Stimulated activated CD8-positive, alpha-beta memory T cell treated with anti-CD3 and anti-CD28 coated beads, Interleukin-4, amount 100 ng/mL, for 48 hours (primary cell): ENCODE results near the gene HCAR3.

ENCODE experiments used
- DNase-seq: peaks from one replicate; pipeline ENCODE4 v3.0.0-alpha.2; 2020

Gene HCAR3

DNA sequence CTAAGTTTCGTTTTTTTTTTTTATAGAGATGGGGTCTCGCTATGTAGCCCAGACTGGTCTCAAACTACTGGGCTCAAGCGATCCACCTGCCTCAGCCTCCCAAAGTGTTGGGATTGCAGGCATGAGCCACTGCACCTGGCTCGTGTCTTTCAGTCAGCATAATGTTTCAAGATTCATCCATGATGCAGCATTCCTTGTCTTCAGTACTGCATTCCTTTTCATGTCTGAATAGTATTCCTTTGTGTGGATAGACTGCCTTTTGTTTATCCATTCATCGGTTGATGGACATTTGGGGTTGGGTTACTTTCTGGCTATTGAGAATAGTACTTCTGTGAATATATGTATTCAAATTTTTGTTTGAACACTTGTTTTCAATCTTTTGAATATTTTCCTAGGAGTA lies 50.9 kb downstream of the HCAR3 start:
- no peak for DNase-seq

GRCh38 chr12:122665349-122665748 lies 51.3 kb downstream of the HCAR3 start:
- no peak for DNase-seq
